GM10266 (cell line): Measurements from ENCODE around the gene ARHGAP10.

ENCODE experiments used
- DNase-seq: peaks from one replicate; pipeline ENCODE4 v3.0.0; 2012; ENCODE audit errors: extremely low spot score
- TF ChIP-seq, protein P1 (sequence below): IDR thresholded peaks from 2 replicates; pipeline ENCODE4 v1.5.1; 2012; ENCODE audit warnings: mild to moderate bottlenecking, low read depth; ENCODE audit not compliant: control insufficient read depth, insufficient read depth; ENCODE audit errors: missing control alignments

Gene ARHGAP10

DNA sequence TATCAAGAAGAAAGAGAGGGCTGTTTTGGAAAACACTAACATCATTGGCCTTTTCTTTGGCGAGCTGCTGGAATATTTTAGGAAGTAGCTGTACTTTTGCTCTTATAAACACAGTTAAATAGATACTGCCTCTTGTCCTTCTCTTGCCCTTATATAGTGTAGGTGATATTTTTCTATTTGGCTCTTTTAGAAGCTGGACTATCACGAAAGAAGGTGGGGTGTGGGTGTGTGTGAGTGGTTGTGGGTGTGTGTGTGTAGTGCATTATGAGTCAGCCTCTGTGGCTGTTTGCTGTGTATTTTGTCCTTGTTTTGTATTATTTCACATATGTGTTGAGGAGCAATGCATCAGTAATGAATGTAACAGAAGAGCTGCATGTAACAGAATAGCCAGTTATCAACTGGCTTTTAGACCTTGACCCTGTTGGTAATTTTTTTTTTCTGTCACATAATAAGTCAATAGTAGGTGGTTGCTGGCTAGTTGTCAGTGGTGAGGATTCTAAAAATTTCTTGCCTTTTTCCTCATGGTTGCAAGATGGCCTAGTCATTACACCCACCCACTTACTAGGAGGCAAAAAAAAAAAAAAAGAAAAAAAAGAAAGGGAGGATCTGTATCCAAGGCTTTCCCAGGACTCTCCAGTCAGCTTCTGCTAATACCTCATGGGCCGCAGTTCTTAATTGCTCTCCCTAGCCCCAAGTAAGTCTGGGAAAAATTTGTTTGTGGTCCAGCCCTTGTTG lies 23.8 kb downstream of the ARHGAP10 start:
- TF ChIP-seq, protein P1, sequence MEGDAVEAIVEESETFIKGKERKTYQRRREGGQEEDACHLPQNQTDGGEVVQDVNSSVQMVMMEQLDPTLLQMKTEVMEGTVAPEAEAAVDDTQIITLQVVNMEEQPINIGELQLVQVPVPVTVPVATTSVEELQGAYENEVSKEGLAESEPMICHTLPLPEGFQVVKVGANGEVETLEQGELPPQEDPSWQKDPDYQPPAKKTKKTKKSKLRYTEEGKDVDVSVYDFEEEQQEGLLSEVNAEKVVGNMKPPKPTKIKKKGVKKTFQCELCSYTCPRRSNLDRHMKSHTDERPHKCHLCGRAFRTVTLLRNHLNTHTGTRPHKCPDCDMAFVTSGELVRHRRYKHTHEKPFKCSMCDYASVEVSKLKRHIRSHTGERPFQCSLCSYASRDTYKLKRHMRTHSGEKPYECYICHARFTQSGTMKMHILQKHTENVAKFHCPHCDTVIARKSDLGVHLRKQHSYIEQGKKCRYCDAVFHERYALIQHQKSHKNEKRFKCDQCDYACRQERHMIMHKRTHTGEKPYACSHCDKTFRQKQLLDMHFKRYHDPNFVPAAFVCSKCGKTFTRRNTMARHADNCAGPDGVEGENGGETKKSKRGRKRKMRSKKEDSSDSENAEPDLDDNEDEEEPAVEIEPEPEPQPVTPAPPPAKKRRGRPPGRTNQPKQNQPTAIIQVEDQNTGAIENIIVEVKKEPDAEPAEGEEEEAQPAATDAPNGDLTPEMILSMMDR = no peak
- DNase-seq = no peak

DNA sequence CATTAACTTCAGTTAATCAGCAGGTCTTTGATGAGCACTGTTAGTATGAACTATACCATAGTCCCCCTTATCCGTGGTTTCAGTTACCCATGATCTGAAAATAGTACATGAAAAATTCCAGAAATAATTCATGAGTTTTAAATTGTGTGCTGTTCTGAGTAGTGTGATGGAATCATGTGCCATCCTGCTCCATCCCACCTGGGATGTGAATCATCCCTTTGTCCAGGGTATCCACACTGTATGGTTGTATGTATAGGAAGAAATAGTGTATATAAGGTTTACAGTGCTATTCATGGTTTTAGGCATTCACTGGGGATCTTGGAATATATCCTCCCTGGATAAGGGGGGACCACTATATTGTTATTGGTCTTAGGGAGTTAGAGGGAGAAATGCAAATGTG lies 24.5 kb downstream of the ARHGAP10 start:
- DNase-seq = no peak
- TF ChIP-seq, protein P1 = no peak

DNA sequence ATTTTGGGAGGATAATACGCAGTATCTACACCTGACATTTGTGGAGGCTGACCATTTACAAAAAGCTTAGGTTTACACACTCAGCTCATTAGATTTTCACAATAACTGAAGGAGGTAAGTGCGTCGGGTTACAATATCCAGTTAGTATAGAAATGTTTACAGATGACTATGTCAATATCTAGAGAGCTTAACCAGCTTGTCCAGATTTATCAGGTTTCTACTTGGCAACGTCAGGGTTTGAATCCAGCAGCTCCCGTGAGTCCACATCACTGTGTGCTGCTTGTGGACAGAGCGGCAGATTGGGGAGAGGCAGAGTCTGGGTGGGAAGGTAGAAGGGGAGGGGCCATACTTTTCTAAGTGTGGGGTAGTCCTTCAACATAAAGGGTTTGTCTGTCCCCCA lies 28.3 kb downstream of the ARHGAP10 start:
- no peak for DNase-seq
- TF ChIP-seq, protein P1 = no peak

DNA sequence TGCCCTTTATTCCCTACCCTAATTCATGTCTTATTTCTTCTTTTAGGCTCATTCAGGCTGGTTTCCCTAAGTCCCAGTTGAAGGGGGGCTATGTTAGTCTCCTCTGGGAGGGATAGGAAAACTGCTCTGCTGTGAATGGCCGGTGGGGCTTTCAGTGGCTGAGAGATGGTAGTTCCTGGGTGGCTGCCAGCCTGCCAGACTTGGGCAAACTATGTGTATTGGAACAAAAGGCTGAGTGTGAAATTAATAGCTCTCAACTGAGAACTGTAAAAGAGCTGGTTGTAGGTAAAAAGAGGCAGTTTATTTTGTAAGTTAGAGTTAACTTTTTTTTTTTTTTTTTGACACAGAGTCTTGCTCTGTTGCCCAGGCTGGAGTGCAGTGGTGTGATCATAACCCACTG lies 28.8 kb downstream of the ARHGAP10 start:
- TF ChIP-seq, protein P1 = no peak
- DNase-seq = no peak

DNA sequence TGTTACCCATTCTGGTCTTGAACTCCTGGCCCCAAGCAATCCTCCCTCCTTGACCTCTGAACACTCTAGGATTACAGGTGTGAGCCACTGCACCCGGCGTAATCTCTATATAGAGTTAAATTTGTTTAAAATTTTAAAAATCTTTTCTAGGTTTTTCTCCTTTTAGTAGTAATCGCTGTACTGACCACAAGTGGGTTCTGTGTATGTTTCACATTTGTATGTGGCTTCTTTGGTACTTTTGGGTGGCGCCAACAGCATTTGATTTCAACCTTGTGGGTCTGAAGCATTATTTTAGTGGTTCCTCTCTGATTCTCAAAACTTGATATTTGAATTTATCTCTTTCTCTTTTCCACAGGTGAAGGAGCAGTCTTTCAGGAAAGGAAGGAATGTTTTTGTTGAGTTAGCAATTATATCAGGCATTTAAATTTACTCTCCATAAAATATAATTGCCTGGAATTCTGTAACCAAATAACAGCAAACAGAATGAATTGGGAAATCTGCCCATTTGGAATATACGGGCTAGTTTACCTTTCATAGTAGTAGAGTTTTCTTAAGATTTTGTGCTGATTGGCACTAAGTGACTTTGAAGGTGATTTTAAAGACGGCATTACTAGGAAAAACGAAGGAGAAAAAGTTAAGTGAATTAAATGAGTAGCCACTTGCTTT lies 29.5 kb downstream of the ARHGAP10 start:
- TF ChIP-seq, protein P1 = no peak

DNA sequence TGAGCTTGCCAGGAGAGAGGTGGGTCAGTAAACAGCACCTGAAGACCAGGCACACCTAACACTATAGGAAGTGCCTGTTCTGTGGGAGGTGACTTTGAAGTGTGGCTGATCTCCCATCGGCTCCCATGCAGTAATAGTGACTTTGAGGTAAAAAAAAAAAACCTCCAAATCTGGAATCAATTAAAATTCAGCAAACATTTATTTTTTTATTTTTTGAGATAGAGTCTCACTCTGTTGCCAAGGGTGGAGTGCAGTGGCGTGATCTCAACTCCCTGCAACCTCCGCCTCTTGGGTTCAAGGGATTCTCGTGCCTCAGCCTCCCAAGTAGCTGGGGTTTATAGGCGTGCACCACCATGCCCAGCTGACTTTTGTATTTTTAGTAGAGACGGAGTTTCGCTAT lies 32.4 kb downstream of the ARHGAP10 start:
- no peak for DNase-seq
- TF ChIP-seq, protein P1 = no peak

More for the DNA sequence above, 29.5 kb downstream of the ARHGAP10 start:
- DNase-seq = no peak

DNA sequence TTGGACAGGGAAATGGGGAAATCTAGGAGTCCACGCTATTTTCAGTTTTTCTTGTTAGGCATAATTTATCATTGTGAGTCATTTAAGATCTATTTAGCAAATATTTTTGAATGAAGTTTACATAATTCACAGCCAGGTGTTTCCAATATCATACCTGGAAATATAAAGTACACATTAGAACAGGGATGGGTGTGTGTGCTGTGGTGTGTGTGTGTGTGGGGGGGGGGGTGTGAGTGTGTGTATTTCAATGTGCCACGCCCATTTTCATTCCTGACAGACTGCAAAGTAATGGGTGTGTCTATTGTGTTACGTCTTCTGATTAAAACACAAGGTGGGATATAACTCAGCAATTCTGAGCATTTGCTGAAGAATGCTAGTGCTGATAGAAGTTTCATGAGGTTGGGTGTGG lies 33.2 kb downstream of the ARHGAP10 start:
- TF ChIP-seq, protein P1 = no peak
- DNase-seq = no peak
